Renal cortex interstitium (tissue), 11 donors: ENCODE measurements around the gene RDH14. TPM values are rescaled to one million over a fixed set of nuclear protein-coding genes. Genes with fewer than 3 reads are reported as not detected.

Experiments
- DNase-seq, 11 donors: peaks; one replicate each; pipeline ENCODE4 v3.0.0-alpha.2; 2013; ENCODE audit warnings: low read depth in 9 of 11, low spot score in 4 of 11; ENCODE audit errors: extremely low read depth in 1 of 11
- polyA plus RNA-seq, 3 donors: library from polyadenylated mRNA; unstranded; fragments of 120-200 nt; gene quantifications; one replicate each; pipeline ENCODE4 v1.2.1, GENCODE V29; 2013; ENCODE audit not compliant: insufficient read length in 3 of 3

The RDH14 gene
- polyA plus RNA-seq, 3 donors = 37.5 to 42.2 (median 38.5) TPM

DNA sequence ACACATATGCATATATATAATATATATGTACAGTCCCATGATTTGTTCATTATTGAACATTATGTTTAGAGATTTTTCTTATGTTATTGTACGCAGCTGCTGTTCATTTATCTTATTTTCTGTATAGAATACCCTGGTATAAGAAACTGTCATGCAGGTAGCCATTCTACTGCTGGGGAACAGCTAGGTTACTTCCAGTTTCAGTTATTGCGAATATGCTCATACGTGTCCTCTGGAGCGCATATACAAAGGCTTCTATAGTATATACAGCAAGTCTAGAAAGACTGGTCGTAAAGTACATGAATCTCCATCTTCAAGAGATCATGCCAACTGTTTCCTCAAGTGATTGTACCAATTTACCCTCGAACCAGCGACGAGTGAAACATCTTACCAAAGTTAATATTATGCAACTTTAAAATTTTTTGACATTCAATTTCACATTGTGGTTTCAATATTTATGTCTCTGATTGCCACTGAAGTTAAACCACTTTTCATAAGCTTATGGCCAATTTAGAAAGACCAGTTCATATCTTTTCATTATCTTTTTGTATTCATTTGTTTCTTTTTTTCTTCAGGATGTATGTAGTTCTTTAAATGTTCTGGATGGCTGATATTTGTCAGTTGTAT is 53.5 kb downstream of the RDH14 start:
- no peak for DNase-seq

DNA sequence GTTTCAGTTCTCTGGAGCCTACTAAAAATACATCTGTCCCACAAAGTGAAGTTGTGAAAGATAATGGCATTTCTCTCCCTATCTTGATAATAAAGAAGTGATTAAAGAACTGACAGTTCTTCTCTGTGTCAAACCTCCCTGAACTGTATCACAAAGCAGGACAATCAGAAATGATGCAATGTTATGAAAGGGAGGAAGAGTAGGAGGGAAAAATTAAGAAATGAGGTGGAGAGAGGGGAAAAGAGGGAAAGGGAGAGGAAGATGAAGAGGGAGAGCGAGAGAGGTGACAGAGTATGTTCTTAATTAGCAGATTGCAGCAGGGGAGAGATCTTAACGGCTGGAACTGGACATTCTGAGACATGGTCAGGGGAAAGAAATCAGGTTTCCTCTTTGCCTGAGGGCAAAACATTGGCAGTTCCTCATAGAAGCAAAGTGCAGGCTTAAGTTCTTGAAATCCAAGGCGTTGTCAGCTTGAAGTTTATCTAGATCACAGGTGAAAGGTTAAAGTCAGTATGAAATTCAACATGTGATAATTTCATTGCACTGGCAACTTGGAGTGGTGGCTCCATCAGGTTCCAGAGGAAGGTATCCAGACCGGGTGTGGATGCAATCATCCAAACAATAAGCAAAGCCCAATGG is 54.6 kb downstream of the RDH14 start:
- no peak for DNase-seq

Other genes with a start within 250 kb of the RDH14 start
- gene NT5C1B, start 28.9 kb upstream of the RDH14 start, polyA plus RNA-seq = 1 to 10 TPM; 1.0 to 1.2 (median 1.2) TPM